ENCODE data around the gene SEC24D. TPM values are rescaled to one million over a fixed set of nuclear protein-coding genes. Genes with fewer than 3 reads are reported as not detected.

SEC24D gene
- total and polyA plus RNA-seq, 2 of the 8 experiments (the other 6 are each of a cell fraction or from before 2014, with no cell fraction given), result 28.9 to 91.6 TPM

GRCh38 chr4:118767109-118767508 lies 68.8 kb downstream of the SEC24D start:
- H3K4ac ChIP-seq (replicated peaks; ENCODE audit: insufficient read length, low read depth, low read length), result no peak overlapping the region
- H3K23me2 ChIP-seq (ENCODE audit: low read depth, low read length), result no peaks in the 10 kb centered on the region
- H3K27ac ChIP-seq (ENCODE audit: low read depth, low read length), result no peak overlapping the region
- no peaks in the 10 kb centered on the region for H3K79me1 ChIP-seq (ENCODE audit: low read depth, low read length)
- no peaks in the 10 kb centered on the region for H3K79me2 ChIP-seq (ENCODE audit: control insufficient read depth in 1 of 2, insufficient read depth in 2 of 2, low read length in 2 of 2)
- no peak overlapping the region for H4K91ac ChIP-seq (replicated peaks; ENCODE audit: insufficient read length, low read length)
- no peak for FAIRE-seq
- no peak overlapping the region for H2BK120ac ChIP-seq (replicated peaks; ENCODE audit: low read depth, low read length)
- no peaks in the 10 kb centered on the region for H3K4me1 ChIP-seq (replicated peaks in 1 of 4; ENCODE audit: control insufficient read depth in 3 of 4, insufficient read depth in 4 of 4, low read length in 3 of 4)
- POLR2A ChIA-PET (ENCODE audit: partially characterized antibody), result no interaction called here
- no peak overlapping the region for H3K14ac ChIP-seq (ENCODE audit: insufficient read length)
- H2AFZ ChIP-seq (ENCODE audit: low read length), result no peak overlapping the region
- H3K36me3 ChIP-seq (ENCODE audit: control insufficient read depth in 2 of 4, insufficient read depth in 4 of 4, low read length in 3 of 4), result peaks cover 12 to 48% (median 36%) of the 10 kb centered on the region in 4 experiments; a peak in 7 of 8 replicates
- H3K18ac ChIP-seq (ENCODE audit: extremely low read depth, low read length), result no peak overlapping the region
- no peak overlapping the region for H2BK20ac ChIP-seq (ENCODE audit: low read length)
- H3K4me3 ChIP-seq (ENCODE audit: extremely low read depth in 1 of 4, insufficient read depth in 2 of 4, low read depth in 3 of 4, low read length in 4 of 4), result no peak overlapping the region
- H3K9me3 ChIP-seq (ENCODE audit: insufficient read depth in 2 of 2, low read depth in 1 of 2, low read length in 1 of 2), result no peaks in the 10 kb centered on the region
- H4K20me1 ChIP-seq (replicated peaks in 1 of 2; ENCODE audit: control insufficient read depth in 1 of 2, insufficient read depth in 2 of 2, low read length in 2 of 2), result no peaks in the 10 kb centered on the region
- CTCF ChIA-PET (ENCODE audit: partially characterized antibody), result interaction anchor here (0.9 to 1.5 kb wide), 2 partner anchors 11 to 117 kb away, joined by 3 read pairs; no protein-coding TSS in a partner anchor
- H2BK15ac ChIP-seq (ENCODE audit: low read length), result no peak overlapping the region
- no peak overlapping the region for H2AK5ac ChIP-seq (ENCODE audit: low read depth, low read length)
- H3K27me3 ChIP-seq (replicated peaks in 1 of 4; ENCODE audit: control insufficient read depth in 3 of 4, extremely low read depth in 1 of 4, insufficient read depth in 3 of 4, low read length in 3 of 4), result no peaks in the 10 kb centered on the region
- no peak overlapping the region for H3K56ac ChIP-seq (replicated peaks; ENCODE audit: insufficient read length, low read depth, low read length)
- H4K5ac ChIP-seq (ENCODE audit: insufficient read length, low read depth, low read length), result no peak overlapping the region
- no peak overlapping the region for H3K9ac ChIP-seq (replicated peaks in 1 of 4; ENCODE audit: extremely low read depth in 1 of 4, low read depth in 3 of 4, low read length in 3 of 4)
- H2BK12ac ChIP-seq (ENCODE audit: low read depth, low read length), result no peak overlapping the region
- no peak overlapping the region for H4K8ac ChIP-seq (ENCODE audit: extremely low read depth, insufficient read depth, low read length)
- no peak overlapping the region for H3K4me2 ChIP-seq (ENCODE audit: insufficient read depth in 1 of 2, low read depth in 2 of 2, low read length in 2 of 2)
- no peak overlapping the region for H2BK5ac ChIP-seq (ENCODE audit: low read depth, low read length)
- WGBS, 2 experiments (ENCODE audit: extremely low coverage in 1 of 2, insufficient coverage in 1 of 2, insufficient read length in 1 of 2, insufficient replicate concordance in 2 of 2, low coverage in 1 of 2, low lambda C conversion rate in 2 of 2, missing lambda C conversion rate in 1 of 2), result 92% methylated on average over 6 of the region's 6 CpGs; no CpG with 5 or more reads in 1 of the 2 experiments
- no peak for DNase-seq (ENCODE audit: low read depth in 1 of 2, low spot score in 2 of 2)
- no peak overlapping the region for H3K23ac ChIP-seq (ENCODE audit: insufficient read length)
- TF ChIP-seq YY1 (IDR thresholded peaks at IDR 0.05; ENCODE audit: low read depth, low read length), result no peak
- no peak for TF ChIP-seq RNF2 (IDR thresholded peaks at IDR 0.05; ENCODE audit: borderline replicate concordance, low read depth, low read length, missing control alignments, poor library complexity, severe bottlenecking)
- no peak for TF ChIP-seq CTCF (IDR thresholded peaks at IDR 0.05; ENCODE audit: control extremely low read depth in 1 of 3, insufficient read depth in 1 of 3, low read depth in 1 of 3, low read length in 3 of 3)
- TF ChIP-seq ASH2L (IDR thresholded peaks at IDR 0.05; ENCODE audit: low read length), result no peak
- TF ChIP-seq NRF1 (IDR thresholded peaks at IDR 0.05; ENCODE audit: low read depth, low read length), result no peak
- TF ChIP-seq MAX (IDR thresholded peaks at IDR 0.05), result no peak
- TF ChIP-seq EP300 (IDR thresholded peaks at IDR 0.05; ENCODE audit: borderline replicate concordance in 1 of 2, low read depth in 2 of 2, low read length in 2 of 2), result no peak
- no peak for TF ChIP-seq SIX5 (IDR thresholded peaks at IDR 0.05; ENCODE audit: low read depth, low read length)
- TF ChIP-seq HDAC2 (IDR thresholded peaks at IDR 0.05; ENCODE audit: borderline replicate concordance in 1 of 2, low read depth in 2 of 2, low read length in 2 of 2), result no peak
- no peak for TF ChIP-seq CTBP2 (IDR thresholded peaks at IDR 0.05; ENCODE audit: borderline replicate concordance, insufficient read depth, insufficient read length, low read length)
